Neural cell (in vitro differentiated cells): ENCODE measurements around the gene NEDD1. TPM values are rescaled to one million over a fixed set of nuclear protein-coding genes. Genes with fewer than 3 reads are reported as not detected.

Source experiments
- H2AFZ ChIP-seq: fragments of 200-600, 300-800 bp; sonication (generic), shearing (Covaris generic); 2 replicates; pipeline ENCODE4 v1.6.0; 2014; ENCODE audit warnings: low read depth, mild to moderate bottlenecking, antibody characterized with exemption, low read length, moderate library complexity
- H3F3A ChIP-seq: fragments of 200-600 bp; shearing (Covaris generic); 2 replicates; pipeline ENCODE4 v1.6.1; 2016; ENCODE audit warnings: mild to moderate bottlenecking, moderate library complexity, mixed read lengths, antibody characterized with exemption, low read length; ENCODE audit not compliant: insufficient read depth, poor library complexity, severe bottlenecking
- H3K27ac ChIP-seq: fragments of 200-600, 300-800 bp; sonication (generic), shearing (Covaris generic); 2 replicates; pipeline ENCODE4 v1.5.1; 2014; ENCODE audit warnings: mild to moderate bottlenecking, low read length, moderate library complexity
- H3K27me3 ChIP-seq: fragments of 300-800, 200-600 bp; sonication (generic), shearing (Covaris generic); 2 replicates; pipeline ENCODE4 v1.6.0; 2014; ENCODE audit warnings: mild to moderate bottlenecking, low read depth, low read length, moderate library complexity; ENCODE audit not compliant: insufficient read depth
- H3K36me3 ChIP-seq: fragments of 300-800, 200-600 bp; sonication (generic), shearing (Covaris generic); 2 replicates; pipeline ENCODE4 v1.5.1; 2014; ENCODE audit warnings: mild to moderate bottlenecking, antibody characterized with exemption, low read length, moderate library complexity; ENCODE audit not compliant: insufficient read depth
- H3K4me2 ChIP-seq: fragments of 300-800, 200-600 bp; sonication (generic), shearing (Covaris generic); 2 replicates; pipeline ENCODE4 v1.6.0; 2014; ENCODE audit warnings: mild to moderate bottlenecking, low read length
- H3K4me3 ChIP-seq: fragments of 300-800, 200-600 bp; sonication (generic), shearing (Covaris generic); 2 replicates; pipeline ENCODE4 v1.5.1; 2014; ENCODE audit warnings: mild to moderate bottlenecking, low read length, moderate library complexity
- H3K79me2 ChIP-seq: fragments of 200-600 bp; shearing (Covaris generic); replicated peaks from 2 replicates; pipeline ENCODE4 v1.6.0; 2014; ENCODE audit warnings: mild to moderate bottlenecking, low read length, moderate library complexity; ENCODE audit not compliant: insufficient read depth
- H3K9ac ChIP-seq: fragments of 300-800, 200-600 bp; sonication (generic), shearing (Covaris generic); 2 replicates; pipeline ENCODE4 v1.6.1; 2016; ENCODE audit warnings: mild to moderate bottlenecking, low read length, mixed read lengths
- H3K9me2 ChIP-seq: fragments of 200-600 bp; shearing (Covaris generic); 2 replicates; pipeline ENCODE4 v1.6.1; 2016; ENCODE audit warnings: mild to moderate bottlenecking, low read length, mixed read lengths; ENCODE audit not compliant: insufficient read depth
- H3K9me3 ChIP-seq: fragments of 200-600, 300-800 bp; sonication (generic), shearing (Covaris generic); 2 replicates; pipeline ENCODE4 v1.6.1; 2016; ENCODE audit warnings: mild to moderate bottlenecking, mixed run types, low read length, moderate library complexity, mixed read lengths
- H4K20me1 ChIP-seq: fragments of 200-600 bp; shearing (Covaris generic); 2 replicates; pipeline ENCODE4 v1.6.1; 2016; ENCODE audit warnings: mild to moderate bottlenecking, mixed run types; ENCODE audit not compliant: insufficient read depth
- EP300 ChIP-seq: fragments of 450-650 bp; conservative IDR thresholded peaks from 2 replicates; pipeline ENCODE4 v1.6.1; 2014; ENCODE audit warnings: antibody characterized with exemption, mild to moderate bottlenecking, moderate library complexity; ENCODE audit not compliant: poor library complexity, severe bottlenecking
- EZH2 ChIP-seq: fragments of 200-600, 300-800 bp; shearing (Covaris generic), sonication (generic); IDR thresholded peaks from 2 replicates; pipeline ENCODE4 v1.6.1; 2014; ENCODE audit warnings: antibody characterized with exemption, low read length, borderline replicate concordance, mild to moderate bottlenecking; ENCODE audit not compliant: insufficient read depth, poor library complexity, severe bottlenecking
- MXI1 ChIP-seq: fragments of 450-650 bp; conservative IDR thresholded peaks from 2 replicates; pipeline ENCODE4 v1.6.1; 2014; ENCODE audit warnings: antibody characterized with exemption, mild to moderate bottlenecking; ENCODE audit not compliant: poor library complexity, severe bottlenecking
- POLR2AphosphoS5 ChIP-seq: IDR thresholded peaks from 2 replicates; pipeline ENCODE4 v1.6.1; 2012
- RAD21 ChIP-seq: fragments of 450-650 bp; conservative IDR thresholded peaks from 2 replicates; pipeline ENCODE4 v1.6.1; 2014; ENCODE audit warnings: antibody characterized with exemption, mild to moderate bottlenecking, moderate library complexity
- SMC3 ChIP-seq: fragments of 450-650 bp; conservative IDR thresholded peaks from 2 replicates; pipeline ENCODE4 v1.6.1; 2014; ENCODE audit warnings: antibody characterized with exemption, mild to moderate bottlenecking, moderate library complexity; ENCODE audit not compliant: poor library complexity
- TAF1 ChIP-seq: IDR thresholded peaks from 2 replicates; pipeline ENCODE4 v1.6.1; 2012; ENCODE audit warnings: low read depth
- polyA plus RNA-seq: library from polyadenylated mRNA; depleted of rRNA; stranded (reverse); fragments of >200 nt; gene quantifications from 2 replicates; pipeline ENCODE4 v1.2.3, GENCODE V29; 2014
- TF ChIP-seq, protein P1 (sequence below): fragments of 450-650 bp; IDR thresholded peaks from 2 replicates; pipeline ENCODE4 v1.5.1; 2014; ENCODE audit warnings: antibody characterized with exemption, mild to moderate bottlenecking, moderate library complexity; ENCODE audit not compliant: poor library complexity, severe bottlenecking
- TF ChIP-seq, protein P2 (sequence below): IDR thresholded peaks from 2 replicates; pipeline ENCODE4 v1.6.1; 2012; ENCODE audit warnings: borderline replicate concordance

NEDD1 gene
- polyA plus RNA-seq, 1 donor from 2014 or later = 3.8 TPM

DNA sequence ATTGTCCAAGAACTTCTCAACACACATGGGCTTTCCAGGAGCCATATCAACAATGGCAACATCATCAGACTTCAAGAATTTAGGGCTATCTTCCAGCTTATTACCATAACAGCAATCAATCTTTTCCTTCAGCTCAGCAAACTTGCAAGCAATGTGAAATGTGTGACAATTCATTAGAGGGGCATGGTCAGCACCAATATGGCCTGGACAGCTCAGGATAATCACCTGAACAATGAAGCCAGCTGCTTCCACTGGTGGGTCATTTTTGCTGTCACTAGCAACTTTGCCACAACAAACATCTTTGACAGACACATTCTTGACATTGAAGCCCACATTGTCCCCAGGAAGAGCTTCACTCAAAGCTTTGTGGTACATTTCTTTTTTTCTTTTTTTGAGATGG lies 5.9 kb upstream of the NEDD1 start:
- H4K20me1 ChIP-seq = no peaks in the 10 kb centered on the region
- H3K4me3 ChIP-seq = no peak overlapping the region
- H3K79me2 ChIP-seq = no peaks in the 10 kb centered on the region
- no peak for TF ChIP-seq TAF1
- no peak for TF ChIP-seq POLR2AphosphoS5
- TF ChIP-seq MXI1 = no peak
- no peak for TF ChIP-seq EP300
- TF ChIP-seq EZH2 = no peak
- TF ChIP-seq, protein P1, sequence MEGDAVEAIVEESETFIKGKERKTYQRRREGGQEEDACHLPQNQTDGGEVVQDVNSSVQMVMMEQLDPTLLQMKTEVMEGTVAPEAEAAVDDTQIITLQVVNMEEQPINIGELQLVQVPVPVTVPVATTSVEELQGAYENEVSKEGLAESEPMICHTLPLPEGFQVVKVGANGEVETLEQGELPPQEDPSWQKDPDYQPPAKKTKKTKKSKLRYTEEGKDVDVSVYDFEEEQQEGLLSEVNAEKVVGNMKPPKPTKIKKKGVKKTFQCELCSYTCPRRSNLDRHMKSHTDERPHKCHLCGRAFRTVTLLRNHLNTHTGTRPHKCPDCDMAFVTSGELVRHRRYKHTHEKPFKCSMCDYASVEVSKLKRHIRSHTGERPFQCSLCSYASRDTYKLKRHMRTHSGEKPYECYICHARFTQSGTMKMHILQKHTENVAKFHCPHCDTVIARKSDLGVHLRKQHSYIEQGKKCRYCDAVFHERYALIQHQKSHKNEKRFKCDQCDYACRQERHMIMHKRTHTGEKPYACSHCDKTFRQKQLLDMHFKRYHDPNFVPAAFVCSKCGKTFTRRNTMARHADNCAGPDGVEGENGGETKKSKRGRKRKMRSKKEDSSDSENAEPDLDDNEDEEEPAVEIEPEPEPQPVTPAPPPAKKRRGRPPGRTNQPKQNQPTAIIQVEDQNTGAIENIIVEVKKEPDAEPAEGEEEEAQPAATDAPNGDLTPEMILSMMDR = no peak
- TF ChIP-seq RAD21 = no peak
- no peak for TF ChIP-seq SMC3
- TF ChIP-seq, protein P2, sequence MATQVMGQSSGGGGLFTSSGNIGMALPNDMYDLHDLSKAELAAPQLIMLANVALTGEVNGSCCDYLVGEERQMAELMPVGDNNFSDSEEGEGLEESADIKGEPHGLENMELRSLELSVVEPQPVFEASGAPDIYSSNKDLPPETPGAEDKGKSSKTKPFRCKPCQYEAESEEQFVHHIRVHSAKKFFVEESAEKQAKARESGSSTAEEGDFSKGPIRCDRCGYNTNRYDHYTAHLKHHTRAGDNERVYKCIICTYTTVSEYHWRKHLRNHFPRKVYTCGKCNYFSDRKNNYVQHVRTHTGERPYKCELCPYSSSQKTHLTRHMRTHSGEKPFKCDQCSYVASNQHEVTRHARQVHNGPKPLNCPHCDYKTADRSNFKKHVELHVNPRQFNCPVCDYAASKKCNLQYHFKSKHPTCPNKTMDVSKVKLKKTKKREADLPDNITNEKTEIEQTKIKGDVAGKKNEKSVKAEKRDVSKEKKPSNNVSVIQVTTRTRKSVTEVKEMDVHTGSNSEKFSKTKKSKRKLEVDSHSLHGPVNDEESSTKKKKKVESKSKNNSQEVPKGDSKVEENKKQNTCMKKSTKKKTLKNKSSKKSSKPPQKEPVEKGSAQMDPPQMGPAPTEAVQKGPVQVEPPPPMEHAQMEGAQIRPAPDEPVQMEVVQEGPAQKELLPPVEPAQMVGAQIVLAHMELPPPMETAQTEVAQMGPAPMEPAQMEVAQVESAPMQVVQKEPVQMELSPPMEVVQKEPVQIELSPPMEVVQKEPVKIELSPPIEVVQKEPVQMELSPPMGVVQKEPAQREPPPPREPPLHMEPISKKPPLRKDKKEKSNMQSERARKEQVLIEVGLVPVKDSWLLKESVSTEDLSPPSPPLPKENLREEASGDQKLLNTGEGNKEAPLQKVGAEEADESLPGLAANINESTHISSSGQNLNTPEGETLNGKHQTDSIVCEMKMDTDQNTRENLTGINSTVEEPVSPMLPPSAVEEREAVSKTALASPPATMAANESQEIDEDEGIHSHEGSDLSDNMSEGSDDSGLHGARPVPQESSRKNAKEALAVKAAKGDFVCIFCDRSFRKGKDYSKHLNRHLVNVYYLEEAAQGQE = no peak
- no peak overlapping the region for H3K27ac ChIP-seq
- H3K9ac ChIP-seq = no peak overlapping the region
- H3K9me2 ChIP-seq = no peaks in the 10 kb centered on the region
- H3K36me3 ChIP-seq = no peaks in the 10 kb centered on the region
- no peak overlapping the region for H2AFZ ChIP-seq
- H3F3A ChIP-seq = no peaks in the 10 kb centered on the region
- no peaks in the 10 kb centered on the region for H3K9me3 ChIP-seq
- no peak overlapping the region for H3K4me2 ChIP-seq
- H3K27me3 ChIP-seq = no peaks in the 10 kb centered on the region

DNA sequence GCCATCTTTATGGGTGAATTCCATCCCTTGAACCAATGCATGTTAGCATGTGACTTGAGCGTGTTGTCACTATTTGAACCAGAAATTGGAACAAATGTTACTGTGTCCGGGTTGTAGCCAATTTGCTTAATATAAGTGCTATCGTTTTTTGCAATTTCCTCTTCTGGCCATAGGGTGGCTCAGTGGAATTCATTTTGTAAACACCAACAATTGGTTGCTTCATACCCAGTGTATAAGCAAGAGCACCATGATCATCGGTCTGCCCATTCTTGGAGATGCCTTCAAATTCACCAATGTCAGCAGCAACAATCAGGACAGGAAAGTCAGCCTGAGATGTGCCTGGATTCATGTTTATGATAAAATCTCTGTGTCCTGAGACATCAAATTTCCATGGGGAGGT lies 5.0 kb upstream of the NEDD1 start:
- Histone ChIP-seq H3K9ac (no peak overlapping the region), H3K27ac (no peak overlapping the region), H3K79me2 (no peaks in the 10 kb centered on the region), H3F3A (no peaks in the 10 kb centered on the region), H3K9me2 (no peaks in the 10 kb centered on the region), H3K27me3 (no peaks in the 10 kb centered on the region), H3K36me3 (no peaks in the 10 kb centered on the region), H3K4me3 (no peak overlapping the region), H4K20me1 (no peaks in the 10 kb centered on the region), H3K4me2 (no peak overlapping the region), H2AFZ (no peak overlapping the region), H3K9me3 (no peaks in the 10 kb centered on the region)
- TF ChIP-seq MXI1 = no peak
- TF ChIP-seq, protein P1 = no peak
- TF ChIP-seq, protein P2 = no peak
- TF ChIP-seq EP300 = no peak
- no peak for TF ChIP-seq POLR2AphosphoS5
- TF ChIP-seq SMC3 = no peak
- TF ChIP-seq RAD21 = no peak
- no peak for TF ChIP-seq TAF1
- TF ChIP-seq EZH2 = no peak
